ENCODE measurements around the gene POLR1A. TPM values are rescaled to one million over a fixed set of nuclear protein-coding genes. Genes with fewer than 3 reads are reported as not detected.

The POLR1A gene
- polyA plus RNA-seq, 3 donors, result 0.45 to 2.1 (median 1.6) TPM

DNA sequence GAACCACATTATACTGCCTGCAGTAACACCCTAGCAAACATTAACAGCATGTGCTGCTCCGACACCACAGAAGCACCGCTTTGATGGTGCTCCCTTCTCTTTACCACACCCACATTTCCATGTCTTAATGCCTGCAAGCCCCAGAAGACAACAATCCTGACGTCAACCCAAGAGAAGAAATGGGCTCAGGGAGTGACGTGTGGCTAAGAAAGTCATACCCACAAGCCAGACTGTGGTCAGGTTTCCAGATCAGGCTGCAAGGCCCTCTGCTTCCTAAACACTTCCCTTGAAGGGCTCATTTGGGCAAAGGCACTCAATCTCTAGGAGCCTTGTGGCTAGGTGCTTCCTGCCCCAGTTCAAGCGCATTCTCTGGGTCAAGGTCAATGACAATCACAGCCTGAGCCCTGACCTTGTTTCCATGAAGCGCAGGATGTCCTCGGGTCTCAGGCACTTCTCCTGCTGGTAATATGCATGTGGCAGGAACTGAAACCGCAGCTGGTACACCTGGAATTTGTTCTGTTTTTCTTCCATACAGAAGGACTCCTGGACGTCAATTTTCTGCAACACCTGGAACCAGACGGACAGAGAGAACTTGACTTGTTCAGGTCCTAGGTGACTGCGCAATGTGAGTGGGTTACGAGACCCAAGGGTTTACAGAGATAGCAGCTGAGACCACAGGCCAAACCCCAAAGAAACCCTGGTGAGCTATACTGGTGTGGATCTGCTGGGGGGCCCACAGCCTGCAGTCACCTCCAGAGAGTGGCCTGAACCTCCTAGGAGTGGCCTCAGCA is 67.2 kb downstream of the POLR1A start:
- 40% methylated on average over 12 of the region's 12 CpGs for WGBS (ENCODE audit: insufficient coverage)
- Histone ChIP-seq H3K4me1 (ENCODE audit: control insufficient read depth in 1 of 2, insufficient read depth in 2 of 2, low read length in 2 of 2) (peaks cover 46 to 54% of the 10 kb centered on the region in 2 donors), H3K9ac (ENCODE audit: insufficient read depth, low read length, poor library complexity, severe bottlenecking) (peak overlapping the region; percentile 65), H3K36me3 (replicated peaks in 1 of 2; ENCODE audit: control insufficient read depth in 1 of 2, insufficient read depth in 2 of 2, low read length in 2 of 2) (peaks cover 27 to 53% of the 10 kb centered on the region in 2 donors), H3K27me3 (ENCODE audit: control insufficient read depth in 2 of 2, insufficient read depth in 2 of 2, low read length in 2 of 2) (no peaks in the 10 kb centered on the region), H3K79me2 (ENCODE audit: insufficient read depth, low read length) (no peaks in the 10 kb centered on the region), H2AFZ (ENCODE audit: insufficient read depth, low read depth, low read length, poor library complexity, severe bottlenecking) (peak overlapping the region; percentile 56), H4K20me1 (ENCODE audit: insufficient read depth, low read length) (no peaks in the 10 kb centered on the region), H3K27ac (ENCODE audit: low read depth in 1 of 2, low read length in 2 of 2) (peak overlapping the region; percentile 96), H3K4me2 (replicated peaks; ENCODE audit: extremely low read depth, low read length, poor library complexity, severe bottlenecking) (no peak overlapping the region), H3K4me3 (replicated peaks in 1 of 3; ENCODE audit: low read depth in 2 of 3, low read length in 3 of 3) (peak overlapping the region in 1 of 3 experiments; percentile 15), H3K9me3 (replicated peaks in 1 of 2; ENCODE audit: control insufficient read depth in 1 of 2, insufficient read depth in 1 of 2, low read length in 2 of 2) (no peaks in the 10 kb centered on the region)
- Mint-ChIP-seq H3K4me1 (peaks cover 55% of the 10 kb centered on the region), H3K36me3 (peaks cover 49 to 66% of the 10 kb centered on the region in 2 donors), H3K4me3 (peak overlapping the region in 1 of 2 donors; percentile 2), H3K27me3 (ENCODE audit: low read depth in 3 of 3) (peaks cover 0 to 4% (median 2%) of the 10 kb centered on the region in 3 donors), H3K27ac (peak overlapping the region; percentile 94 to 99 (median 97)), H3K9me3 (peaks cover 0 to 2% (median 0%) of the 10 kb centered on the region in 7 donors)
- intact Hi-C loops (cut with micrococcal nuclease), result loop anchor here in 1 of 2 donors (2.0 to 5.0 kb wide), 2 partner anchors 46 to 154 kb away; no protein-coding TSS in a partner anchor
- TF ChIP-seq, protein P1, sequence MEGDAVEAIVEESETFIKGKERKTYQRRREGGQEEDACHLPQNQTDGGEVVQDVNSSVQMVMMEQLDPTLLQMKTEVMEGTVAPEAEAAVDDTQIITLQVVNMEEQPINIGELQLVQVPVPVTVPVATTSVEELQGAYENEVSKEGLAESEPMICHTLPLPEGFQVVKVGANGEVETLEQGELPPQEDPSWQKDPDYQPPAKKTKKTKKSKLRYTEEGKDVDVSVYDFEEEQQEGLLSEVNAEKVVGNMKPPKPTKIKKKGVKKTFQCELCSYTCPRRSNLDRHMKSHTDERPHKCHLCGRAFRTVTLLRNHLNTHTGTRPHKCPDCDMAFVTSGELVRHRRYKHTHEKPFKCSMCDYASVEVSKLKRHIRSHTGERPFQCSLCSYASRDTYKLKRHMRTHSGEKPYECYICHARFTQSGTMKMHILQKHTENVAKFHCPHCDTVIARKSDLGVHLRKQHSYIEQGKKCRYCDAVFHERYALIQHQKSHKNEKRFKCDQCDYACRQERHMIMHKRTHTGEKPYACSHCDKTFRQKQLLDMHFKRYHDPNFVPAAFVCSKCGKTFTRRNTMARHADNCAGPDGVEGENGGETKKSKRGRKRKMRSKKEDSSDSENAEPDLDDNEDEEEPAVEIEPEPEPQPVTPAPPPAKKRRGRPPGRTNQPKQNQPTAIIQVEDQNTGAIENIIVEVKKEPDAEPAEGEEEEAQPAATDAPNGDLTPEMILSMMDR (IDR thresholded peaks at IDR 0.05), result no peak
- DNase-seq, result peak; percentile 66 to 78 (median 71)

DNA sequence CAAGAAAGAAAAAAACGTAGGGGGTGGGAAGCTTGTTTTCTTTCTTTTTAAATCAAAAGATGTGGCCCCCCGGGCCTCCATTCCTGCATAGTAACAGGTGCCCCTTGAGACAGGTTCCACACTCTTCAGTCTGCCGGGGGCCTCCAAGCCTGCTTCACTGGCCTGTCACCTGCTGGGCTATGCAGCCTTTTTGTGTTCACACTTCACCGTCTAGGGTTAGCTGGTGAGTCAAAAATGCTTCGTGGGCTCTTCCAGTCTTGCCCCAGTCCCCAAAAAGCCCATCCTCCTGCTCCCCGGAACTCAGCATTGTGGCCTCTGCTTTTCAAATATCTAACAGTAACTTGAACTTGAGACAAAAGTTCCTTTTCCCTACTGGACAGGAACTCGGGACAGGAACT is 67.9 kb downstream of the POLR1A start:
- peak overlapping the region; percentile 96 for H3K27ac ChIP-seq (ENCODE audit: low read depth in 1 of 2, low read length in 2 of 2)
- no peaks in the 10 kb centered on the region for H3K27me3 ChIP-seq (ENCODE audit: control insufficient read depth in 2 of 2, insufficient read depth in 2 of 2, low read length in 2 of 2)
- peaks cover 46 to 54% of the 10 kb centered on the region in 2 donors for H3K4me1 ChIP-seq (ENCODE audit: control insufficient read depth in 1 of 2, insufficient read depth in 2 of 2, low read length in 2 of 2)
- H3K9me3 ChIP-seq (replicated peaks in 1 of 2; ENCODE audit: control insufficient read depth in 1 of 2, insufficient read depth in 1 of 2, low read length in 2 of 2), result no peaks in the 10 kb centered on the region
- TF ChIP-seq, protein P1 (IDR thresholded peaks at IDR 0.05), result no peak
- peak in 1 of 3 donors; percentile 42 for DNase-seq
- Mint-ChIP-seq H3K27me3 (ENCODE audit: low read depth in 3 of 3) (peaks cover 0 to 4% (median 2%) of the 10 kb centered on the region in 3 donors), H3K27ac (peak overlapping the region; percentile 94 to 99 (median 97)), H3K9me3 (peaks cover 0 to 2% (median 0%) of the 10 kb centered on the region in 7 donors), H3K4me1 (peaks cover 59% of the 10 kb centered on the region), H3K4me3 (peak overlapping the region in 1 of 2 donors; percentile 65), H3K36me3 (peaks cover 48 to 67% of the 10 kb centered on the region in 2 donors)
- intact Hi-C loops (cut with micrococcal nuclease), result loop anchor here in 1 of 2 donors (2.0 to 5.0 kb wide), 2 partner anchors 45 to 153 kb away; no protein-coding TSS in a partner anchor
- peak overlapping the region; percentile 56 for H2AFZ ChIP-seq (ENCODE audit: insufficient read depth, low read depth, low read length, poor library complexity, severe bottlenecking)
- WGBS (ENCODE audit: insufficient coverage), result 90% methylated on average over 5 of the region's 7 CpGs
- H3K36me3 ChIP-seq (replicated peaks in 1 of 2; ENCODE audit: control insufficient read depth in 1 of 2, insufficient read depth in 2 of 2, low read length in 2 of 2), result peaks cover 27 to 54% of the 10 kb centered on the region in 2 donors
- peak overlapping the region in 1 of 3 experiments; percentile 15 for H3K4me3 ChIP-seq (replicated peaks in 1 of 3; ENCODE audit: low read depth in 2 of 3, low read length in 3 of 3)
- no peak overlapping the region for H3K4me2 ChIP-seq (replicated peaks; ENCODE audit: extremely low read depth, low read length, poor library complexity, severe bottlenecking)
- peak overlapping the region; percentile 65 for H3K9ac ChIP-seq (ENCODE audit: insufficient read depth, low read length, poor library complexity, severe bottlenecking)
- no peaks in the 10 kb centered on the region for H3K79me2 ChIP-seq (ENCODE audit: insufficient read depth, low read length)
- no peaks in the 10 kb centered on the region for H4K20me1 ChIP-seq (ENCODE audit: insufficient read depth, low read length)
